ENCODE data around the gene CTRB1.
"Not testable (repeated sequence)": the region's sequence is repeated elsewhere in the genome, so short reads cannot be mapped to it uniquely, and the experiment has no call there.

Gene CTRB1

DNA sequence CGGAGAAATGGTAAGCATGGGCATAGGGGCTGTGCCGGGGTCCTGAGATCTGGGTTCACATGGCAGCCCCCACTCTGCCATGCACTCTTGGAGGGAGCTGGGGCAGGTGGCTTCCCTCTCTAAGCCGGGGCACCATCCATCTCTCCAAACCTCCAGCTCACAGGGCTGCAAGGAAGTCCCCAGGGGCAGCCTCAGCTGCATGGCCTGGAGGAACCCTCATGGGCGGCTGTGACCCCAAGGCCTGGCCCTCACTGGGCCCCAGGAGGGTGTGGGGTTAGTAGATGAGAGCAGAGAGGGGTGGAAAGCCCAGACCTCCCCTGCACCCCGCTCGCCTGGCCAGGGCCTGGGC, 14.4 kb upstream of the CTRB1 start:
- no peak for DNase-seq (ENCODE audit: low read depth in 3 of 3)

GRCh38 chr16:75204905-75205304, 13.9 kb upstream of the CTRB1 start:
- not testable (repeated sequence) for DNase-seq (ENCODE audit: low read depth in 3 of 3)

GRCh38 chr16:75205438-75205837, 13.3 kb upstream of the CTRB1 start:
- not testable (repeated sequence) for DNase-seq (ENCODE audit: low read depth in 3 of 3)

DNA sequence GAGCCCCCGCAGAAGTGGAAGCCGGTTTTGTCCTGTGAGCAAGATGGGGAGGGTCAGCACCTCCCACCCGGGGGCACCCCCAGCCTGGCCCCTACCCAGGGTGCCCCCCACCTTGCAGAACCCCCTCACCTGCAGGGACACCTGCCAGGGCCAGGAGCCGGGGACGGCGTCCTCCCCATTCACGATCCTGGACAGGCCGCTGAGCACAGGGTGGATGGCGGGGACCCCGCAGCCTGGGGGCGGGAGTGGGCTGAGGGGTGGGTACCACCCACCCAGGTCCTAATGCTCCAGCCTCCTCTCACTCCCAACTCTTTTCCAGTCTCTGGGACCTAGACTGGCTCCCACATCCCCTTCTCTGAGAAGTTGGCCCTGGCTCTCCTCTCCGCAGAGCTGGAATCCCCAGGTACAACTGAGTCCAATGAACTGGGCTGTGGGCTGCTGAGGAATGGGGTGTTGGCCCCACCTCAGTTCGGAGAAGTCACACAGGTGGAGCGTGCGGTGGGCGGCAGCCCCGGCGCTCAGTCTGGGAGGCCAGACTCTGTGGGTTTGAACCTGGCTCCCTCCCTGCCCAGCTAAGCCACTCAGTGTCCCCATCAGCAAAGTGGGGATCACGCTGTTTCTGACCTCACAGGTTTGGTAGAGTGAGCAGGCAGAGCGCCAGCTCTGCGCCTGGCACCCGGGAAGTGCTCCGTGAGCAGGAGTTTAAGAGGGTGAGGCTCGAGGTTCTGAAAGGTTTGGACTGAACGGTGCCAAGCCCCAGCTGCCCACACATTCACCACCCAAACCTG, 12.6 kb upstream of the CTRB1 start:
- not testable (repeated sequence) for DNase-seq (ENCODE audit: low read depth in 3 of 3)

DNA sequence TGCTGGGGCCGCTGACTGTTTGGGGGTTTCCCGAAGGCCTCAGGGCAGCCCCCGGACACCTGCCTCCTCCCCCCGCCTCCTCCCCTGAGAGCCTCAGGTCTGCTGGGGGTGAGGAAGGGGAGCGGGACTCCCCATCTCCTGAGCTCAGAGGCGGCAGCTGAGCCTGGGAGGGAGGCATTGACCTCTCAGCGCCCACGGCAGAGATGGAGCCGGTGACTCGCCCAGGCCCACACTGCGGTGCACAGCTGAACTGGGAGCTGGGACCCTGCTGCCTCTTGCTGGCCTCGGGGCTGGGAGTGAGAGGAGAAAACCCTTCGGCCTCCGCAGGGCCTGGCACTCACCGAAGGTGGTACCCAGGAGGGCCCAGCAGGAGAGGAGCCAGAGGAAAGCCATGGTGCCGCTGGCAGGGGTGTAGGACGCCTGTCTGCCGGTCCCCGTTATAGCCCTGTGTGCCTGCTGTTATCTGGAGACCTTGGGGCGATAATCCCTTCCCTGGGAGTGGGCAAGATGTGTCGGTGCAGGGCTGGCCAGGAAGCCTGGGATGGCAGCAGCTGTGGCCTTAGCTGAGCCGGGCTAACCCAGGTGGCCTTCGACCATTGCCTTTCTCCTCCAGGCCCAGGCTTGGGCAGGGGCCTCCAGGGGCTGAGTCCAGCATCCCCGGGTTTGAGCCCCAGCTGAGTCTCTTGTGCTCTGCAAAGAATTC, 11.9 kb upstream of the CTRB1 start, which contains the start of gene CTRB2:
Gene CTRB2 (minus strand): TSS at position 413 of the 703 bp plus-strand sequence. CDS start 20 bp downstream, at position 393.
- no peak for DNase-seq (ENCODE audit: low read depth in 3 of 3)

- DNase-seq (ENCODE audit: low read depth in 3 of 3), result no peak
Measured at GRCh38 chr16:75207831-75208230, 11.0 kb upstream of the CTRB1 start.

- no peak for DNase-seq (ENCODE audit: low read depth in 3 of 3)
Measured at GRCh38 chr16:75208242-75208825, 10.5 kb upstream of the CTRB1 start.

DNA sequence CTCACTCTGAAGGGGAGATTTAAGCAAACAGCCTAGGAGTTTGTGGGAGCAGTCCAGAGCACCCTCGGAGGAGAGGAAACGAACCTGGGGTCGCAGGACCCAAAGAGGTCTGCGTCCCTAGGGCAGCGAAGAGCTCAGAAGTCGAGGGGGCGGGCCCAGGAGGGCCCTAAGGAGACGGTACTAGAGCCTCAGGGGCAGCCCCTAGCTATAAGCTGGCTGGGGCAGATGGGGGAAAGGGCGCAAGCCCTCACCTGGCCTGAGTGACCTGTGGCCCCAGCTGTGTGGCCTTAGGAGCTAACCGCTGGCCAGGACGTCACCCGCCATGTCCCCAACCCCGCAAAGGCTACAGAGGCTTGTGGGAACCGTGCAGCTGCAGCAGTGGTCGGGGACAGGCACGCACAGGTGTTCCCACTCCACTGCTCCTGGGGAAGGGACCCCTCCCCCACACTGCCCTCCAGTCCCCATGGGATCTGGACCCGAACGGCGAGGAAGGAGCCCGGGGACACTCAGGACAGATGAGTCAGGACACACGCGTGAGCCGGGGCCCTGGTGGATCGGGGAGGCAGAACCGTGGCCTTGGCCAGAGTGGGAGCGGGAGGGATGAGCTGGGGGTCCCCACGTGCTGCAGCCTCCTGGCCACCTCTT, 9.8 kb upstream of the CTRB1 start:
- DNase-seq (ENCODE audit: low read depth in 3 of 3), result no peak

GRCh38 chr16:75209514-75209913, 9.3 kb upstream of the CTRB1 start:
- DNase-seq (ENCODE audit: low read depth in 3 of 3), result not testable (repeated sequence)

DNA sequence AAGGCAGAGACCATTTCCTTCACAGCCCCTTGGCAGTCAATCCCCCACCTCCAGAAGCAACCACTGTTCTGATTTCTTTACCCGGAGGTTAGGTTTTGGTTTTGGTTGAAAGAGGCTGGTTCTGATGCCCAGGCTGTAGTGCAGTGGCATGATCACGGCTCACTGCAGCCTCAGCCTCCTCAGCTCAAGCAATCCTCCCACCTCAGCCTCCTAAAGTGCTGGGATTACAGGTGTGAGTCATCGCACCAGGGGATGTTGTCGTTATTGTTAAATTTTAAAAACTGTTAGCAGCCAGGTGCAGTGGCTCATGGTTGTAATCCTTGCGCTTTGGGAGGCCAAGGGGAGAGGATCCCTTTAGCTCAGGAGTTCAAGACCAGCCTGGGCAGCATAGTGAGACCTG, 8.8 kb upstream of the CTRB1 start:
- no peak for DNase-seq (ENCODE audit: low read depth in 3 of 3)

DNA sequence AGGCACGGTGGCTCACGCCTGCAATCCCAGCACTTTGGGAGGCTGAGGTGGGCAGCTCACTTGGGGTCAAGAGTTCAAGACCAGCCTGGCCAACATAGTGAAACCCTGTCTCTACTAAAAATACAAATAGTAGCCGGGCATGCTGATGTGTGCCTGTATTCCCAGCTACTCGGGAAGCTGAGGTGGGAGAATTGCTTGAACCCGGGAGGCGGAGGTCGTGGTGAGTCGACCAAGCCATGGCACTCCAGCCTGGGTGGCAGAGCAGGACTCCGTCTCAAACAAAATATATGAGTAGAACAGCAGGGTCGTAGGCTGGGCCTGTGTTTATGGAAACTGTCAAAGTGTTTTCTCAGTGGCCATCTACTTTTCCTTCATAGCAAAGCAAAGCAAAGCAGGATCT, 7.5 kb upstream of the CTRB1 start:
- DNase-seq (ENCODE audit: low read depth in 3 of 3), result not testable (repeated sequence)

DNA sequence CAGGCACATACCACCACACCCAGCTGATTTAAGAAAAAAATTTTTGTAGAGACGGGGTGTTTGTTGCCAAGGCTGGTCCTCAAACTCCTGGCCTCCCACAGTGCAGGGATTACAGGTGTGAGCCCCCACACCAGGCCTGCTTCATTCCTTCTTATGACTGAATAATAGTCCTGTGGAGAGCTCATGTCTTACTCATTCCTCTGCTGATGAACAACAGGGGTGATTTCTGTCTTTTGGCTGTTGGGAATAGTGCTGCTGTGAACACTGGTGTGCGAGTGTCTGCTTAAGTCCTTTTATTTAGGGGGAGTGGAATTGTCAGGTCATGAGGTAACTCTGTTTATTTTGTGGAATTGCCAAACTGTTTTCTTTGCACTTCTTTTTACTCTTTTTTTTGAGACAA, 2.7 kb upstream of the CTRB1 start:
- no peak for DNase-seq (ENCODE audit: low read depth in 3 of 3)

GRCh38 chr16:75216576-75216975, 2.2 kb upstream of the CTRB1 start:
- no peak for DNase-seq (ENCODE audit: low read depth in 3 of 3)

DNA sequence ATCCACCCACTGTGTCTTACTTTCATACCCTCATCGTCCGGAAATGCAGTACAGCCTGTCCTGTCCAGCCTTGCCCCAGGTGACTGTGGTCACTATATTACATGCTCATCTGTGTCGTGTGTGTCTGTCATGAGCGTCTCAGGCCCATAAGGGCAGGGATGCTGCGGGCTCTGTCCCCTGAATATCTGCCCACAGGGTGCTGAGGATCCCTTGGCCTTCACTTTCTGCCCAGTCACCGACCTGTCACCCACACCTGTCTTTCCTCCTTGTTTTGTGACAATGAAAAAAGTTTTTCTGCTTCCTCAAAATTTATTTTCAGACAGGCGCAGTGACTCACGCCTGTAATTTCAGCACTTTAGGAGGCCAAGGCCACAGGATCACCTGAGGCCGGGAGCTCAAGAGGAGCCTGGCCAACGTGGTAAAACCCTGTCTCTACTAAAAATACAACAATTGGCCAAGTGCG, 1.4 kb upstream of the CTRB1 start:
- DNase-seq (ENCODE audit: low read depth in 3 of 3), result no peak

- DNase-seq (ENCODE audit: low read depth in 3 of 3), result no peak
Measured at GRCh38 chr16:75219088-75219487, 300 bp downstream of the CTRB1 start.

GRCh38 chr16:75219838-75220237, 1.1 kb downstream of the CTRB1 start:
- no peak for DNase-seq (ENCODE audit: low read depth in 3 of 3)

- no peak for DNase-seq (ENCODE audit: low read depth in 3 of 3)
Measured at GRCh38 chr16:75222271-75222783, 3.5 kb downstream of the CTRB1 start.

GRCh38 chr16:75223129-75223528, 4.3 kb downstream of the CTRB1 start:
- not testable (repeated sequence) for DNase-seq (ENCODE audit: low read depth in 3 of 3)

- no peak for DNase-seq (ENCODE audit: low read depth in 3 of 3)
Measured at GRCh38 chr16:75224306-75225082, 5.7 kb downstream of the CTRB1 start.

- no peak for DNase-seq (ENCODE audit: low read depth in 3 of 3)
Measured at GRCh38 chr16:75225092-75225491, 6.3 kb downstream of the CTRB1 start.
